ENCODE data around the gene SCUBE2.

DNA sequence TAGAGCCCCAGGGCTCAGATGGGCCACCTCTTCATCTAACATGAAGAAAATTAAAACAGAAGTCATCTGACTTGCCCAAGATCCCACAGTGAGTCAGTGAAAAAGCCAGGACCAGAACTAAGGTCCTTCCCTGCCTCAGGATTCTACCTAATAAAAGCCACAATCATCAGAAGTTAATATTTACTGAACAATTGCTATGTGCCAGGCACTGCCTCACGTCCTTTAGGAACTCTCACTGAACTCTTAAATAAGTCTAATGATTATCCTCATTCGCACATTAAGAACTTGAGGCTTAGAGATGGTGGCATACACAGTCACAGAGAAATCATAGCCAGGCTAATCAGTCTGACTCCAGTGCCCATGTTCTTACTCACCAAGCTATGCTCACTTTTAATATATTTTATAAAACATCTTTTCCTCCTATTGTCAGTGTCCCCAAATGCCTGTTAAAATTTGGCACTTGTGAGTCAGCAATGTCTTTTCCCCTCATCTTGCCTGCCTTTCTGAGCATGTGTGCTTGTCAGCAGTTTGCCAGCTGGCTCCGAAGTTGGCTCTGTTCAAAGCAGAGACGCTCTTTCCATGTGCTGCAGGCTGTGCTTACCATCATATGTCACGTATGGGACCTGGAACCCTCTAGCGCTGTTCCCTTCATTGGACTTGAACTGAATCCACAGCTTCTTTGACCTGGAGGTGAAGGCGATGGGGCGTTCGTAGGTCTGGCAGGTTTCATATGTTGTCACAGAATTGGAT is 66.1 kb downstream of the SCUBE2 start:
- no peak for TF ChIP-seq CTCF (IDR thresholded peaks at IDR 0.05; ENCODE audit: low read depth, low read length)
- no peak for TF ChIP-seq POLR2A (IDR thresholded peaks at IDR 0.05; ENCODE audit: extremely low read depth, insufficient read length)
- TF ChIP-seq MAX (IDR thresholded peaks at IDR 0.05; ENCODE audit: low read depth, low read length), result no peak
